Uterus (tissue), 2 donors: ENCODE measurements around the gene NUMB.

Experiments
- CTCF ChIP-seq, 4 experiments: fragments of 200-600 bp in 2 of 4; fragments of 450-650 bp in 2 of 4; sonication (generic) in 2 of 4; IDR thresholded peaks; one replicate each; pipeline ENCODE4 v1.5.1; 2016 to 2019; ENCODE audit warnings: antibody characterized with exemption in 4 of 4, mild to moderate bottlenecking in 2 of 4, moderate library complexity in 1 of 4
- POLR2A ChIP-seq, 2 donors: fragments of 450-650 bp; IDR thresholded peaks; one replicate each; pipeline ENCODE4 v1.6.1; 2016; ENCODE audit warnings: antibody characterized with exemption in 2 of 2, mild to moderate bottlenecking in 1 of 2, moderate library complexity in 1 of 2

- TF ChIP-seq CTCF (IDR thresholded peaks at IDR 0.05) (no peak), POLR2A (IDR thresholded peaks at IDR 0.05) (no peak)
Observed at GRCh38 chr14:73272393-73272792, 186.0 kb downstream of the NUMB start.
